Lung microvascular endothelial cell (primary cell): ENCODE measurements around the gene CKLF. TPM values are rescaled to one million over a fixed set of nuclear protein-coding genes. Genes with fewer than 3 reads are reported as not detected.
A peak's percentile ranks its signal among the peaks of the same experiment; 100 is the strongest.
"Not testable (repeated sequence)": the region's sequence is repeated elsewhere in the genome, so short reads cannot be mapped to it uniquely, and the experiment has no call there.

ENCODE experiments used
- DNase-seq, 2 donors: peaks; one replicate each; pipeline versions ENCODE4 v3.0.0 to v3.0.0-alpha.2; 2010; ENCODE audit warnings: low read depth in 2 of 2
- total RNA-seq: library from RNA; depleted of rRNA; stranded (reverse); fragments of >200 nt; gene quantifications from 2 replicates; pipeline ENCODE4 v1.2.1, GENCODE V29; 2014

The CKLF gene
- total RNA-seq, 1 donor from 2014 or later = 51.6 TPM

- DNase-seq = no peak
Observed at GRCh38 chr16:66596986-66597848, 44.8 kb downstream of the CKLF start.

GRCh38 chr16:66598111-66598510, 45.7 kb downstream of the CKLF start:
- peak in 1 of 2 donors; percentile 16 for DNase-seq

GRCh38 chr16:66599726-66600125, 47.4 kb downstream of the CKLF start:
- no peak for DNase-seq

- DNase-seq = no peak
Observed at GRCh38 chr16:66600477-66600876, 48.1 kb downstream of the CKLF start.

- no peak for DNase-seq
Observed at GRCh38 chr16:66601471-66601870, 49.1 kb downstream of the CKLF start.

GRCh38 chr16:66603537-66604375, 51.4 kb downstream of the CKLF start:
- DNase-seq = peak; percentile 49 to 62

- peak; percentile 64 to 78 for DNase-seq
Observed at GRCh38 chr16:66604376-66605176, 52.2 kb downstream of the CKLF start, which contains the start of gene CMTM3. Gene CMTM3 (plus strand): TSS chr16:66604704. CDS start chr16:66604806, 102 bp downstream.

GRCh38 chr16:66605177-66605978, 53.0 kb downstream of the CKLF start:
- peak; percentile 58 to 65 for DNase-seq

GRCh38 chr16:66605979-66606751, 53.8 kb downstream of the CKLF start:
- DNase-seq = no peak

GRCh38 chr16:66608241-66609138, 56.1 kb downstream of the CKLF start:
- peak; percentile 86 to 92 for DNase-seq

- no peak for DNase-seq
Observed at GRCh38 chr16:66609139-66609510, 56.7 kb downstream of the CKLF start.

GRCh38 chr16:66610111-66610820, 57.9 kb downstream of the CKLF start:
- DNase-seq = no peak

GRCh38 chr16:66611911-66612310, 59.5 kb downstream of the CKLF start:
- DNase-seq = not testable (repeated sequence)

GRCh38 chr16:66612422-66612821, 60.0 kb downstream of the CKLF start:
- DNase-seq = no peak

GRCh38 chr16:66614161-66614802, 61.9 kb downstream of the CKLF start:
- no peak for DNase-seq
